ENCODE measurements around the gene SLC10A6.

DNA sequence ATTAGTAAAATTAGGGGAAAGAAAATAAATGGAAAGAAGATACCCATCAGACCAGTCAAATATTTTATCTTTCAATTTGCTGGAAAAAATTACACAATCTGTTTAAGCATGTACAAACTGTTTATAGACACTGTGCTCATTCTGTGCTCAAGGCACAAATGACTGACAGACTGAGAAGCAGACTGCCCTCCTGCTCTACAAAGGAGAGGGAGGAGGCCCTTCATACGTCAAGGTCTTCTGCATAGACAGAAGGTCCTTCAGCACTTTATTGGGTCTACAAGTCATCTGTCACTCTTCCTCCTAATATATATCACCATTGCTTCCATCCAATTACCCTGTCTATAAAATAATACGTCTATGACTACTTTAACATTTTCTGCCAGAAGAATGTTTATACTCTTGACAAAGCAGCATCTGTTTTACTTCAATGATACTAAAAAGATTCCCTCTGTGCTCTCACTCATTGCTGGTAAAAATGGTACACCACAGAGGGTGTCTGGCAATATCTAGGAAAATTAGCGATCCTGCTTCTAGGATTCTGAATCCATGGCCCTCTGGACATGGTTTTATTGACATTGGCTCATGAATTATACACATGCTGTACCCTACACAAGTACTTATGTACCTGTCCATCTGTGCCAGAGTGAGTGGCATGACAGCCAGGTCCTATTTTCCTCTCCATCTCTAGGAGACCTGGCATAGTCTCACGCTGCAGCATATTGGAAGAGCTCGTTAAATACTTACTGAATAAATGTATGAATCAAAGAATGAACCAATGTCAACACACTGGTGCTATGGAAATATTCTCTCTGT lies 11.3 kb downstream of the SLC10A6 start:
- TF ChIP-seq, protein P1, sequence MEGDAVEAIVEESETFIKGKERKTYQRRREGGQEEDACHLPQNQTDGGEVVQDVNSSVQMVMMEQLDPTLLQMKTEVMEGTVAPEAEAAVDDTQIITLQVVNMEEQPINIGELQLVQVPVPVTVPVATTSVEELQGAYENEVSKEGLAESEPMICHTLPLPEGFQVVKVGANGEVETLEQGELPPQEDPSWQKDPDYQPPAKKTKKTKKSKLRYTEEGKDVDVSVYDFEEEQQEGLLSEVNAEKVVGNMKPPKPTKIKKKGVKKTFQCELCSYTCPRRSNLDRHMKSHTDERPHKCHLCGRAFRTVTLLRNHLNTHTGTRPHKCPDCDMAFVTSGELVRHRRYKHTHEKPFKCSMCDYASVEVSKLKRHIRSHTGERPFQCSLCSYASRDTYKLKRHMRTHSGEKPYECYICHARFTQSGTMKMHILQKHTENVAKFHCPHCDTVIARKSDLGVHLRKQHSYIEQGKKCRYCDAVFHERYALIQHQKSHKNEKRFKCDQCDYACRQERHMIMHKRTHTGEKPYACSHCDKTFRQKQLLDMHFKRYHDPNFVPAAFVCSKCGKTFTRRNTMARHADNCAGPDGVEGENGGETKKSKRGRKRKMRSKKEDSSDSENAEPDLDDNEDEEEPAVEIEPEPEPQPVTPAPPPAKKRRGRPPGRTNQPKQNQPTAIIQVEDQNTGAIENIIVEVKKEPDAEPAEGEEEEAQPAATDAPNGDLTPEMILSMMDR (conservative IDR thresholded peaks at IDR 0.05; ENCODE audit: low read depth, low read length): no peak
- no peak for TF ChIP-seq EZH2 (IDR thresholded peaks at IDR 0.05; ENCODE audit: borderline replicate concordance, low read depth, low read length, poor library complexity, severe bottlenecking)
